OCI-LY3 (cell line): ENCODE results near the gene PDE3A.

ENCODE experiments used
- CTCF ChIP-seq: fragments of 200-600, 300-600 bp; sonication (generic); IDR thresholded peaks from 2 replicates; pipeline ENCODE4 v1.5.1; 2014; ENCODE audit warnings: antibody characterized with exemption, low read length, low read depth
- EZH2phosphoT487 ChIP-seq: fragments of 200-600 bp; shearing (Covaris generic); IDR thresholded peaks from 2 replicates; pipeline ENCODE4 v1.6.1; 2018; ENCODE audit warnings: antibody characterized with exemption, mixed run types, low read depth

- TF ChIP-seq CTCF (no peak), EZH2phosphoT487 (no peak)
Measured at GRCh38 chr12:20628999-20629398, 260.7 kb downstream of the PDE3A start.
